T-helper 22 cell (primary cell): ENCODE measurements around the gene NAA20.

Experiments
- DNase-seq: peaks from one replicate; pipeline ENCODE4 v3.0.0-alpha.2; 2020; ENCODE audit warnings: low read depth

Gene NAA20

GRCh38 chr20:20076297-20077065 is 59.3 kb downstream of the NAA20 start:
- DNase-seq: no peak

- no peak for DNase-seq
Measured at GRCh38 chr20:20078041-20078440, 60.9 kb downstream of the NAA20 start.

- no peak for DNase-seq
Measured at GRCh38 chr20:20079102-20079784, 62.1 kb downstream of the NAA20 start.
